GM12892 (cell line): Measurements from ENCODE around the gene PDGFC.

Experiments used
- DNase-seq: peaks from one replicate; pipeline ENCODE4 v3.0.0; 2011; ENCODE audit not compliant: insufficient read length
- FAIRE-seq: peaks from 2 replicates; lab custom pipeline; 2011; peaks lifted over from hg19 to GRCh38; lab: Jason Lieb, UNC
- POLR2A ChIP-seq: IDR thresholded peaks from 2 replicates; pipeline ENCODE4 v1.6.1; 2011; ENCODE audit warnings: low read depth, low read length, control low read depth
- POLR2AphosphoS5 ChIP-seq: IDR thresholded peaks from 2 replicates; pipeline ENCODE4 v1.6.1; 2011; ENCODE audit warnings: low read depth, low read length, control low read depth
- TAF1 ChIP-seq: IDR thresholded peaks from 2 replicates; pipeline ENCODE4 v1.6.1; 2011; ENCODE audit warnings: low read depth, mild to moderate bottlenecking, control low read depth, low read length, borderline replicate concordance

PDGFC gene

GRCh38 chr4:156734965-156735895, 236.4 kb downstream of the PDGFC start:
- DNase-seq (no peak), FAIRE-seq (no peak)
- TF ChIP-seq POLR2AphosphoS5 (no peak), TAF1 (no peak), POLR2A (no peak)

- DNase-seq (no peak), FAIRE-seq (no peak)
- TF ChIP-seq POLR2A (no peak), TAF1 (no peak), POLR2AphosphoS5 (no peak)
Observed at GRCh38 chr4:156733582-156733981, 238.0 kb downstream of the PDGFC start.

GRCh38 chr4:156732634-156733033, 239.0 kb downstream of the PDGFC start:
- FAIRE-seq (no peak), DNase-seq (no peak)
- TF ChIP-seq POLR2AphosphoS5 = no peak
- TF ChIP-seq POLR2A = no peak
- TF ChIP-seq TAF1 = no peak

- TF ChIP-seq POLR2A = no peak
- no peak for TF ChIP-seq POLR2AphosphoS5
- TF ChIP-seq TAF1 = no peak
- DNase-seq (no peak), FAIRE-seq (no peak)
Observed at GRCh38 chr4:156729416-156729815, 242.2 kb downstream of the PDGFC start.

- FAIRE-seq (no peak), DNase-seq (no peak)
- no peak for TF ChIP-seq TAF1
- TF ChIP-seq POLR2AphosphoS5 = no peak
- TF ChIP-seq POLR2A = no peak
Observed at GRCh38 chr4:156725257-156725656, 246.3 kb downstream of the PDGFC start.

- FAIRE-seq (no peak), DNase-seq (no peak)
- TF ChIP-seq POLR2A (no peak), POLR2AphosphoS5 (no peak)
Observed at GRCh38 chr4:156723951-156724668, 247.5 kb downstream of the PDGFC start.

- no peak for FAIRE-seq
- DNase-seq = no peak
- TF ChIP-seq TAF1 = no peak
- TF ChIP-seq POLR2A = no peak
- no peak for TF ChIP-seq POLR2AphosphoS5
Observed at GRCh38 chr4:156718226-156718625, 253.4 kb downstream of the PDGFC start.

GRCh38 chr4:156711193-156711590, 260.4 kb downstream of the PDGFC start:
- no peak for DNase-seq
- no peak for FAIRE-seq
- TF ChIP-seq TAF1 (no peak), POLR2AphosphoS5 (no peak), POLR2A (no peak)
